Lower lobe of right lung (tissue), 2 donors: ENCODE data around the gene CERS3. TPM values are rescaled to one million over a fixed set of nuclear protein-coding genes. Genes with fewer than 3 reads are reported as not detected.

ENCODE experiments used
- ATAC-seq, 2 donors: fragments of 200-7000 bp; cut with Tn5 transposase; one replicate each; pipeline ENCODE4 v1.9.1; 2020 to 2022; ENCODE audit warnings: mild to moderate bottlenecking in 2 of 2, moderate library complexity in 2 of 2
- DNase-seq: peaks from one replicate; pipeline ENCODE4 v3.0.0-alpha.2; 2020
- H3K27ac ChIP-seq: fragments of 200-600 bp; one replicate; pipeline ENCODE4 v1.8.0; 2022
- H3K27me3 ChIP-seq: fragments of 200-600 bp; one replicate; pipeline ENCODE4 v1.8.0; 2022; ENCODE audit warnings: low read depth
- H3K36me3 ChIP-seq: fragments of 200-600 bp; one replicate; pipeline ENCODE4 v1.8.0; 2022; ENCODE audit warnings: mild to moderate bottlenecking
- H3K4me1 ChIP-seq: fragments of 200-600 bp; one replicate; pipeline ENCODE4 v1.8.0; 2022
- H3K4me3 ChIP-seq: fragments of 200-600 bp; one replicate; pipeline ENCODE4 v1.8.0; 2022; ENCODE audit warnings: mild to moderate bottlenecking
- H3K9me3 ChIP-seq: fragments of 200-600 bp; one replicate; pipeline ENCODE4 v1.8.0; 2022
- intact Hi-C: fragments of 100-400 bp; cut with DNase I; formaldehyde crosslinking; loops from one replicate; pipeline ENCODE4 v1.11.0; 2022
- total RNA-seq: library from RNA; stranded (reverse); fragmentation: NEBNext Ultra II Directional; extraction: Animal tissue kit (Norgen Biotek cat#: 25700); gene quantifications from one replicate; pipeline ENCODE4 v1.2.1, GENCODE V29; 2021
- TF ChIP-seq, protein P1 (sequence below): fragments of 200-600 bp; IDR thresholded peaks from one replicate; pipeline ENCODE4 v1.8.0; 2022; ENCODE audit warnings: antibody characterized with exemption, mild to moderate bottlenecking
- donor health status: DM: no; HTN: yes; CAD: no; lungs with severe emphysema.

Gene CERS3
- total RNA-seq, 1 donor from 2014 or later, result not detected

DNA sequence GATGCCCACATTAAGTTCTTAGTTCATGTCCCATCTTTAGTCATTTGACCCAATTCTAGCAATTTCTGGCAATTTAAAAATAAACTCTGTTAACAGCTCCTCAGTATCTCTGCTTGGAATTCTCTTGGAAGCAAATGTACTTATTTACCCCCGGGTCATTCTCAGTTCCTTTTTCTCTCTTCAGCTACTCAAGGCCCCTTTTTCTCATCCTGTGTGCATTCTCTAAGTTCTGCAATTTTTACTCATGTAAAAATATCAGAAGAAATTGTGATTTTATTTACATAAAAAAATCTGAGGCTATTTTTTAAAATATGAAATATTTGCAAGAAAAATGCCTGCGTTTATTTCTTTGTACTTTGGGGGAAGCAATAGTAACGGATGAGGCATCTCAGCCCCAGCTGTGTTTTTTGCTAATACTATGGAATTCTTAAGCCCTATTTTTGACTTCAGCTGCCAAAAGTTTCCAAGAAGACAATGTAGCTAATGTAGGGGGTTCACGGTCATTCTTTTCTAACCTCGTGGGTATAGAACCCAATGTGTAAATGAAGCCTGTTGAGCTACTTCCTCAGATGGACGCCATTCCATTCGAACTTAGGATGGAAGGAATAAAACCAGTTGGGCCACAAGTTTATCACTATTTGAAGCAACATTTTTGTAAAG, 20.0 kb downstream of the CERS3 start:
- Histone ChIP-seq H3K27me3 (no peaks in the 10 kb centered on the region), H3K36me3 (no peaks in the 10 kb centered on the region), H3K9me3 (no peaks in the 10 kb centered on the region), H3K4me1 (no peaks in the 10 kb centered on the region), H3K27ac (no peak overlapping the region), H3K4me3 (no peak overlapping the region)
- TF ChIP-seq, protein P1, sequence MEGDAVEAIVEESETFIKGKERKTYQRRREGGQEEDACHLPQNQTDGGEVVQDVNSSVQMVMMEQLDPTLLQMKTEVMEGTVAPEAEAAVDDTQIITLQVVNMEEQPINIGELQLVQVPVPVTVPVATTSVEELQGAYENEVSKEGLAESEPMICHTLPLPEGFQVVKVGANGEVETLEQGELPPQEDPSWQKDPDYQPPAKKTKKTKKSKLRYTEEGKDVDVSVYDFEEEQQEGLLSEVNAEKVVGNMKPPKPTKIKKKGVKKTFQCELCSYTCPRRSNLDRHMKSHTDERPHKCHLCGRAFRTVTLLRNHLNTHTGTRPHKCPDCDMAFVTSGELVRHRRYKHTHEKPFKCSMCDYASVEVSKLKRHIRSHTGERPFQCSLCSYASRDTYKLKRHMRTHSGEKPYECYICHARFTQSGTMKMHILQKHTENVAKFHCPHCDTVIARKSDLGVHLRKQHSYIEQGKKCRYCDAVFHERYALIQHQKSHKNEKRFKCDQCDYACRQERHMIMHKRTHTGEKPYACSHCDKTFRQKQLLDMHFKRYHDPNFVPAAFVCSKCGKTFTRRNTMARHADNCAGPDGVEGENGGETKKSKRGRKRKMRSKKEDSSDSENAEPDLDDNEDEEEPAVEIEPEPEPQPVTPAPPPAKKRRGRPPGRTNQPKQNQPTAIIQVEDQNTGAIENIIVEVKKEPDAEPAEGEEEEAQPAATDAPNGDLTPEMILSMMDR, result no peak
- intact Hi-C loops, result no loop called here
- no peak for ATAC-seq
- no peak for DNase-seq

- Histone ChIP-seq H3K9me3 (no peaks in the 10 kb centered on the region), H3K27ac (no peak overlapping the region), H3K27me3 (no peaks in the 10 kb centered on the region), H3K36me3 (no peaks in the 10 kb centered on the region), H3K4me3 (no peak overlapping the region), H3K4me1 (no peaks in the 10 kb centered on the region)
- intact Hi-C loops, result no loop called here
- TF ChIP-seq, protein P1, result no peak
- ATAC-seq (no peak), DNase-seq (no peak)
Measured at GRCh38 chr15:100502651-100503050, 26.1 kb downstream of the CERS3 start.

DNA sequence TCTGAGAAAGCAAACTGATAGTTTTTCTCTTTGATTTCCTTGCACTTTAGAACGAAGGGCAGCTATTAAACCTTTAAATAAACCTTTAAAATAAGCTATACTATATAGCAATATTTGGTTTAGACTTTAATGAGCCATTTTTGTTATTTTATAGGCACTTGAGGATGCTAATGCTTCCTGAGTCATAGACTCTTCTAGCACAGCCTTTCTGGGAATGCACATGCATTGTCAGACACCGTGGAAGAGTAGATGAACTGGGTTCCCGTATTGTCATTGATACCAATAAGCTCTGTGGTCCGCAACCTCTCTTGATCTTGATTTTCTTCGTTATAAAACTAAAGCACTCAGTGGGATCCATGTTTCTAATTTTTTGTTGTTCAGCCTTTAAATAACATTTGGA, 27.6 kb downstream of the CERS3 start:
- no peak overlapping the region for H3K27ac ChIP-seq
- H3K4me3 ChIP-seq, result no peak overlapping the region
- intact Hi-C loops, result no loop called here
- no peaks in the 10 kb centered on the region for H3K9me3 ChIP-seq
- TF ChIP-seq, protein P1, result no peak
- H3K27me3 ChIP-seq, result no peaks in the 10 kb centered on the region
- H3K36me3 ChIP-seq, result no peaks in the 10 kb centered on the region
- no peaks in the 10 kb centered on the region for H3K4me1 ChIP-seq
- DNase-seq, result no peak
- ATAC-seq, result no peak

DNA sequence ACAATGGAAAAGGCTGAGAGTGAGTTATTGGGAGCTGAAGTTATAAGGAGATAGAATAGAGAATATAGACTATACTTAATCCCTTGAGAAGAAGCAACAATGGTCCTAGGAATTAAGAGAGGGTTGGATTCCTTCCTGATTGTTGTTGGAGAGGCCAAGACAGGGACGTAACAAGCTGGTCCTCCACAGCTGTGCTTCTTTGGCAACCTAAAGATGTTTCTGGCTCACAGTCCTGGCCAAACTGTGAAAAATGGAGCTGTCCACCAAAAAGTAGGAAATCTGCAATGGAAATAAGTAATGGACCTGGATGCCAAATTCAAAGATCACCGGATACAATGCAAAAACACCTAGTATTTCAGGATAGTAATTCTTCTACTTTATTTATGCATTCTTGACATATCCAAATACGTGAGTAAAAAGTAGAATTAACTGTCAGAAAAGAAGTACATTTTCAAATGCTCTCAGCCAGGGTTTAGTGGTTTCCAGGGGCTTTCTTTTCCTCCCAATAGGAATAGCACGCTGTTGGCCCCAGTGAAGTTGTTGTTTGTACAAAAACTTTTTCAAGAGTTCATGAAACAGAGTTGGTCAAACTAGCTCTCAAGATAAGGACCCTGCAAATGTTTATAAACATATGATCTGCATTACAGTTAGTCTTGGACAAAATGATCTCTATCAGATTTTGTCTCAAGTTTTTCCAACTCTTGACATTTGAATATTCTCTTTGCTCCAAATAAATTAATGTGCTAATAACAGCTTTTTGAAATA, 28.3 kb downstream of the CERS3 start:
- H3K36me3 ChIP-seq, result no peaks in the 10 kb centered on the region
- no peaks in the 10 kb centered on the region for H3K27me3 ChIP-seq
- no peak for ATAC-seq
- intact Hi-C loops, result no loop called here
- H3K4me1 ChIP-seq, result no peaks in the 10 kb centered on the region
- TF ChIP-seq, protein P1, result no peak
- H3K4me3 ChIP-seq, result no peak overlapping the region
- H3K27ac ChIP-seq, result no peak overlapping the region
- no peak for DNase-seq
- no peaks in the 10 kb centered on the region for H3K9me3 ChIP-seq

GRCh38 chr15:100495861-100496260, 32.9 kb downstream of the CERS3 start:
- intact Hi-C loops, result no loop called here
- Histone ChIP-seq H3K36me3 (no peaks in the 10 kb centered on the region), H3K27ac (no peak overlapping the region), H3K9me3 (no peaks in the 10 kb centered on the region), H3K27me3 (no peaks in the 10 kb centered on the region), H3K4me3 (no peak overlapping the region), H3K4me1 (no peaks in the 10 kb centered on the region)
- DNase-seq (no peak), ATAC-seq (no peak)
- TF ChIP-seq, protein P1, result no peak
